Stimulated activated CD4-positive, alpha-beta T cell treated with anti-CD3 and anti-CD28 coated beads, Interleukin-4, amount 100 ng/mL, for 4 hours (primary cell): ENCODE data around the gene WNT7A.

Source experiments
- DNase-seq, 2 experiments: peaks; one replicate each; pipeline ENCODE4 v3.0.0-alpha.2; 2020

The WNT7A gene

GRCh38 chr3:13884851-13885703, 5.2 kb upstream of the WNT7A start:
- peak; percentile 55 to 62 for DNase-seq

- DNase-seq: no peak
These were observed 3.8 kb upstream of the WNT7A start for GRCh38 chr3:13883681-13884080.

- no peak for DNase-seq
These were observed 3.0 kb upstream of the WNT7A start for GRCh38 chr3:13882876-13883275.

- no peak for DNase-seq
These were observed 1.9 kb upstream of the WNT7A start for GRCh38 chr3:13881536-13882410.

GRCh38 chr3:13880811-13881156, 913 bp upstream of the WNT7A start:
- DNase-seq: no peak

GRCh38 chr3:13879102-13879945, 547 bp downstream of the WNT7A start:
- peak in 1 of 2 experiments; percentile 36 for DNase-seq

GRCh38 chr3:13878281-13879101, 1.4 kb downstream of the WNT7A start:
- DNase-seq: peak in 1 of 2 experiments; percentile 13

GRCh38 chr3:13877911-13878280, 2.0 kb downstream of the WNT7A start:
- no peak for DNase-seq

- DNase-seq: no peak
These were observed 3.3 kb downstream of the WNT7A start for GRCh38 chr3:13876451-13877100.

GRCh38 chr3:13874891-13875290, 5.0 kb downstream of the WNT7A start:
- no peak for DNase-seq

GRCh38 chr3:13873818-13874217, 6.1 kb downstream of the WNT7A start:
- DNase-seq: no peak

GRCh38 chr3:13872451-13872850, 7.4 kb downstream of the WNT7A start:
- no peak for DNase-seq

- DNase-seq: no peak
These were observed 8.1 kb downstream of the WNT7A start for GRCh38 chr3:13871791-13872190.

- DNase-seq: no peak
These were observed 9.0 kb downstream of the WNT7A start for GRCh38 chr3:13870902-13871301.

- no peak for DNase-seq
These were observed 10.0 kb downstream of the WNT7A start for GRCh38 chr3:13869761-13870343.

- no peak for DNase-seq
These were observed 10.8 kb downstream of the WNT7A start for GRCh38 chr3:13868844-13869724.

- DNase-seq: no peak
These were observed 12.1 kb downstream of the WNT7A start for GRCh38 chr3:13867732-13868131.

GRCh38 chr3:13866041-13866965, 13.6 kb downstream of the WNT7A start:
- DNase-seq: peak; percentile 10 to 50

- no peak for DNase-seq
These were observed 14.3 kb downstream of the WNT7A start for GRCh38 chr3:13865581-13865980.
